Measurements from ENCODE around the gene CPNE8.

DNA sequence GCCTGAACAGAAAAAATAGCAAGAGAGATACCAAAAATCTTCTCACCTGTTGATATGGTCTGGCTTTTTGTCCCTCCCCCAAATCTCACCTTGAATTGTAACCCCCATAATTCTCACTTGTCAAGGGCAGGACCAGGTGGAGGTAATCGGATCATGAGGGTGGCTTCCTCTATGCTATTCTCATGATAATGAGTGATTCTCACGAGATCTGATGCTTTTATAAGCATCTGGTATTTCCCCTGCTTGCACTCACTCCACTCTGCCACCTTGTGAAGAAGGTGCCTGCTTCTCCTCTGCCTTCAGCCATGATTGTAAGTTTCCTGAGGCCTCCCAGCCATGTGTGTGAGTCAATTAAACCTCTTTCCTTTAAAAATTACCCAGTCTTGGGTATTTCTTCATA, 291.2 kb downstream of the CPNE8 start:
- TF ChIP-seq, protein P1, sequence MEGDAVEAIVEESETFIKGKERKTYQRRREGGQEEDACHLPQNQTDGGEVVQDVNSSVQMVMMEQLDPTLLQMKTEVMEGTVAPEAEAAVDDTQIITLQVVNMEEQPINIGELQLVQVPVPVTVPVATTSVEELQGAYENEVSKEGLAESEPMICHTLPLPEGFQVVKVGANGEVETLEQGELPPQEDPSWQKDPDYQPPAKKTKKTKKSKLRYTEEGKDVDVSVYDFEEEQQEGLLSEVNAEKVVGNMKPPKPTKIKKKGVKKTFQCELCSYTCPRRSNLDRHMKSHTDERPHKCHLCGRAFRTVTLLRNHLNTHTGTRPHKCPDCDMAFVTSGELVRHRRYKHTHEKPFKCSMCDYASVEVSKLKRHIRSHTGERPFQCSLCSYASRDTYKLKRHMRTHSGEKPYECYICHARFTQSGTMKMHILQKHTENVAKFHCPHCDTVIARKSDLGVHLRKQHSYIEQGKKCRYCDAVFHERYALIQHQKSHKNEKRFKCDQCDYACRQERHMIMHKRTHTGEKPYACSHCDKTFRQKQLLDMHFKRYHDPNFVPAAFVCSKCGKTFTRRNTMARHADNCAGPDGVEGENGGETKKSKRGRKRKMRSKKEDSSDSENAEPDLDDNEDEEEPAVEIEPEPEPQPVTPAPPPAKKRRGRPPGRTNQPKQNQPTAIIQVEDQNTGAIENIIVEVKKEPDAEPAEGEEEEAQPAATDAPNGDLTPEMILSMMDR (IDR thresholded peaks at IDR 0.05; ENCODE audit: insufficient read depth, low read depth, low read length): no peak
- no peak for TF ChIP-seq EZH2 (IDR thresholded peaks at IDR 0.05; ENCODE audit: insufficient read depth, low read length)
